OCI-LY1 (cell line): ENCODE measurements around the gene ANGPTL3.

Experiments used
- EZH2 ChIP-seq: fragments of 200-600 bp; sonication (generic), shearing (Covaris generic); IDR thresholded peaks from 2 replicates; pipeline ENCODE4 v1.8.0; 2017; ENCODE audit warnings: borderline replicate concordance, mixed run types, mild to moderate bottlenecking, antibody characterized with exemption, low read length, moderate library complexity, mixed read lengths
- TF ChIP-seq, protein P1 (sequence below): fragments of 200-600 bp; sonication (generic), shearing (Covaris generic); IDR thresholded peaks from 2 replicates; pipeline ENCODE4 v1.5.1; 2017; ENCODE audit warnings: mild to moderate bottlenecking, antibody characterized with exemption, low read length, moderate library complexity, mixed read lengths

DNA sequence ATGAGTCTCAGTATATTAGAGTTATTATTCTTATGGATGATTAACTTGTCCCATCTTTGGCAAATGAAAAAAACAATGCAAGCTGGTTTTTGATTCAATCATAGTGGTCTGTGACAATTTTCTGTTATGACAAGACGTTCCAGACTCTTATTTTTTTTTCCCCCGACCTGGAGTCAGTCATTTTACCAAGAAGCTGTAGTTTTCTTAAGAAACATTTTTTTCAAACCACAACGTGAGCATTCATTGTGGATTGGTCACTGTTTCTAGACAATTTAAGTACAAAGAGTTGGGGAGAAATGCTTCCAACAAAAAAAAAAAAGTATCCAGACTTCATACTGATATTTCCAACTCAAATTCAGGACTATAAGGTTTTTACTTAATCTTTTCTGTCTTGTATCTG lies 8.0 kb upstream of the ANGPTL3 start:
- TF ChIP-seq, protein P1, sequence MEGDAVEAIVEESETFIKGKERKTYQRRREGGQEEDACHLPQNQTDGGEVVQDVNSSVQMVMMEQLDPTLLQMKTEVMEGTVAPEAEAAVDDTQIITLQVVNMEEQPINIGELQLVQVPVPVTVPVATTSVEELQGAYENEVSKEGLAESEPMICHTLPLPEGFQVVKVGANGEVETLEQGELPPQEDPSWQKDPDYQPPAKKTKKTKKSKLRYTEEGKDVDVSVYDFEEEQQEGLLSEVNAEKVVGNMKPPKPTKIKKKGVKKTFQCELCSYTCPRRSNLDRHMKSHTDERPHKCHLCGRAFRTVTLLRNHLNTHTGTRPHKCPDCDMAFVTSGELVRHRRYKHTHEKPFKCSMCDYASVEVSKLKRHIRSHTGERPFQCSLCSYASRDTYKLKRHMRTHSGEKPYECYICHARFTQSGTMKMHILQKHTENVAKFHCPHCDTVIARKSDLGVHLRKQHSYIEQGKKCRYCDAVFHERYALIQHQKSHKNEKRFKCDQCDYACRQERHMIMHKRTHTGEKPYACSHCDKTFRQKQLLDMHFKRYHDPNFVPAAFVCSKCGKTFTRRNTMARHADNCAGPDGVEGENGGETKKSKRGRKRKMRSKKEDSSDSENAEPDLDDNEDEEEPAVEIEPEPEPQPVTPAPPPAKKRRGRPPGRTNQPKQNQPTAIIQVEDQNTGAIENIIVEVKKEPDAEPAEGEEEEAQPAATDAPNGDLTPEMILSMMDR: no peak
- no peak for TF ChIP-seq EZH2
